ENCODE data around the gene SSB.

SSB gene

GRCh38 chr2:169790581-169790980 is 8.1 kb upstream of the SSB start:
- H4K20me1 ChIP-seq (ENCODE audit: insufficient read depth): no peaks in the 10 kb centered on the region
- H3K4me3 ChIP-seq (IDR thresholded peaks at IDR 0.05; ENCODE audit: insufficient read depth, low read depth, low read length): no peak overlapping the region
- H3K4me2 ChIP-seq: no peak overlapping the region
- TF ChIP-seq CTCF (conservative IDR thresholded peaks at IDR 0.05; ENCODE audit: low read depth, low read length): no peak
- no peaks in the 10 kb centered on the region for H3K27me3 ChIP-seq (ENCODE audit: insufficient read depth, low read depth)
- no peak overlapping the region for H2AFZ ChIP-seq (ENCODE audit: low read depth)
- no peaks in the 10 kb centered on the region for H3K4me1 ChIP-seq (ENCODE audit: low read depth, poor library complexity, severe bottlenecking)
- no peak overlapping the region for H3K9ac ChIP-seq
- H3K79me2 ChIP-seq (ENCODE audit: insufficient read depth, low read depth): no peaks in the 10 kb centered on the region
- no peak overlapping the region for H3K27ac ChIP-seq
- H3K36me3 ChIP-seq (ENCODE audit: insufficient read depth): no peaks in the 10 kb centered on the region

GRCh38 chr2:169795181-169795580 is 3.5 kb upstream of the SSB start:
- peaks cover 12% of the 10 kb centered on the region; the same call in 1 of the 2 replicates for H3K79me2 ChIP-seq (ENCODE audit: insufficient read depth, low read depth)
- H3K27ac ChIP-seq: no peak overlapping the region
- no peak for TF ChIP-seq CTCF (conservative IDR thresholded peaks at IDR 0.05; ENCODE audit: low read depth, low read length)
- no peak overlapping the region for H3K9ac ChIP-seq
- no peaks in the 10 kb centered on the region for H3K27me3 ChIP-seq (ENCODE audit: insufficient read depth, low read depth)
- peaks cover 9% of the 10 kb centered on the region for H3K4me1 ChIP-seq (ENCODE audit: low read depth, poor library complexity, severe bottlenecking)
- H3K4me3 ChIP-seq (IDR thresholded peaks at IDR 0.05; ENCODE audit: insufficient read depth, low read depth, low read length): no peak overlapping the region
- H3K4me2 ChIP-seq: no peak overlapping the region
- no peaks in the 10 kb centered on the region for H4K20me1 ChIP-seq (ENCODE audit: insufficient read depth)
- no peaks in the 10 kb centered on the region for H3K36me3 ChIP-seq (ENCODE audit: insufficient read depth)
- H2AFZ ChIP-seq (ENCODE audit: low read depth): no peak overlapping the region

GRCh38 chr2:169796441-169796840 is 2.2 kb upstream of the SSB start:
- H4K20me1 ChIP-seq (ENCODE audit: insufficient read depth): no peaks in the 10 kb centered on the region
- no peak overlapping the region for H3K9ac ChIP-seq
- H3K79me2 ChIP-seq (ENCODE audit: insufficient read depth, low read depth): peaks cover 25% of the 10 kb centered on the region
- no peaks in the 10 kb centered on the region for H3K27me3 ChIP-seq (ENCODE audit: insufficient read depth, low read depth)
- H3K36me3 ChIP-seq (ENCODE audit: insufficient read depth): no peaks in the 10 kb centered on the region
- no peak for TF ChIP-seq CTCF (conservative IDR thresholded peaks at IDR 0.05; ENCODE audit: low read depth, low read length)
- no peak overlapping the region for H3K27ac ChIP-seq
- peaks cover 18% of the 10 kb centered on the region for H3K4me1 ChIP-seq (ENCODE audit: low read depth, poor library complexity, severe bottlenecking)
- H3K4me2 ChIP-seq: no peak overlapping the region
- H2AFZ ChIP-seq (ENCODE audit: low read depth): no peak overlapping the region
- H3K4me3 ChIP-seq (IDR thresholded peaks at IDR 0.05; ENCODE audit: insufficient read depth, low read depth, low read length): no peak overlapping the region

GRCh38 chr2:169797601-169798000 is 1.1 kb upstream of the SSB start:
- H3K9ac ChIP-seq: no peak overlapping the region
- H4K20me1 ChIP-seq (ENCODE audit: insufficient read depth): no peaks in the 10 kb centered on the region
- H3K4me2 ChIP-seq: no peak overlapping the region
- no peak overlapping the region for H3K27ac ChIP-seq
- H3K79me2 ChIP-seq (ENCODE audit: insufficient read depth, low read depth): peaks cover 36% of the 10 kb centered on the region
- no peaks in the 10 kb centered on the region for H3K36me3 ChIP-seq (ENCODE audit: insufficient read depth)
- H2AFZ ChIP-seq (ENCODE audit: low read depth): peak overlapping the region; percentile 78; the same call in 1 of the 2 replicates
- no peaks in the 10 kb centered on the region for H3K27me3 ChIP-seq (ENCODE audit: insufficient read depth, low read depth)
- H3K4me3 ChIP-seq (IDR thresholded peaks at IDR 0.05; ENCODE audit: insufficient read depth, low read depth, low read length): no peak overlapping the region
- H3K4me1 ChIP-seq (ENCODE audit: low read depth, poor library complexity, severe bottlenecking): peaks cover 18% of the 10 kb centered on the region
- TF ChIP-seq CTCF (conservative IDR thresholded peaks at IDR 0.05; ENCODE audit: low read depth, low read length): no peak

Data from KMS-11 (cell line).